ENCODE measurements around the gene RMDN2. TPM values are rescaled to one million over a fixed set of nuclear protein-coding genes. Genes with fewer than 3 reads are reported as not detected.
"Not testable (repeated sequence)": the region's sequence is repeated elsewhere in the genome, so short reads cannot be mapped to it uniquely, and the experiment has no call there.

RMDN2 gene
- total and polyA plus RNA-seq, 5 experiments from 2014 or later = 5.6 to 7.1 (median 6.4) TPM

- H3K36me3 Mint-ChIP-seq = peaks cover 5 to 16% (median 9%) of the 10 kb centered on the region in 3 donors
- H3K4me3 Mint-ChIP-seq = no peak overlapping the region
- no peak overlapping the region for H3K27ac Mint-ChIP-seq
- DNase-seq = no peak
- H3K27me3 Mint-ChIP-seq = no peaks in the 10 kb centered on the region
- H3K9me3 Mint-ChIP-seq = no peaks in the 10 kb centered on the region
- ATAC-seq = no peak
- H3K4me1 Mint-ChIP-seq = peaks cover 0 to 6% (median 2%) of the 10 kb centered on the region in 4 donors
- POLR2A ChIA-PET = no interaction called here
These were observed 22.2 kb downstream of the RMDN2 start for GRCh38 chr2:37947306-37947705.

- Mint-ChIP-seq H3K36me3 (peaks cover 31 to 58% (median 54%) of the 10 kb centered on the region in 3 donors), H3K9me3 (peaks cover 11 to 66% (median 30%) of the 10 kb centered on the region in 9 donors)
- H3K4me3 Mint-ChIP-seq, POLR2A ChIA-PET, DNase-seq, H3K4me1 Mint-ChIP-seq, H3K27me3 Mint-ChIP-seq, ATAC-seq, H3K27ac Mint-ChIP-seq: not testable (repeated sequence)
These were observed 37.1 kb downstream of the RMDN2 start for GRCh38 chr2:37962018-37962739.

- ATAC-seq, POLR2A ChIA-PET, H3K4me3 Mint-ChIP-seq, H3K4me1 Mint-ChIP-seq, H3K27me3 Mint-ChIP-seq, H3K27ac Mint-ChIP-seq, DNase-seq: not testable (repeated sequence)
- peaks cover 11 to 62% (median 32%) of the 10 kb centered on the region in 9 donors for H3K9me3 Mint-ChIP-seq
- H3K36me3 Mint-ChIP-seq = peaks cover 31 to 57% (median 54%) of the 10 kb centered on the region in 3 donors
These were observed 37.6 kb downstream of the RMDN2 start for GRCh38 chr2:37962740-37963121.

DNA sequence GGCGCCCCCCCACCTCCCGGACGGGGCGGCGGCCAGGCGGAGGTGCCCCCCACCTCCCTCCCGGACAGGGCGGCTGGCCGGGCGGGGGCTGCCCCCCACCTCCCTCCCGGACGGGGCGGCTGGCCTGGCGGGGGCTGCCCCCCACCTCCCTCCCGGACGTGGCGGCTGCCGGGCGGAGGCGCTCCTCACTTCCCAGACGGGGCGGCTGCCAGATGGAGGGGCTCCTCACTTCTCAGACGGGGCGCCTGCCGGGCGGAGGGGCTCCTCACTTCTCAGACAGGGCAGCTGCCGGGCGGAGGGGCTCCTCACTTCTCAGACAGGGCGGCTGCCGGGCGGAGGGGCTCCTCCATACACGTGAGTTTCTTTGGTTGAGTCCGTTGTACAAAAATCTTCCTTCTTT is 38.8 kb downstream of the RMDN2 start:
- Mint-ChIP-seq H3K36me3 (peaks cover 31 to 46% (median 45%) of the 10 kb centered on the region in 3 donors), H3K9me3 (peaks cover 11 to 50% (median 32%) of the 10 kb centered on the region in 9 donors)
- POLR2A ChIA-PET, H3K27me3 Mint-ChIP-seq, H3K27ac Mint-ChIP-seq, ATAC-seq, DNase-seq, H3K4me1 Mint-ChIP-seq, H3K4me3 Mint-ChIP-seq: not testable (repeated sequence)

DNA sequence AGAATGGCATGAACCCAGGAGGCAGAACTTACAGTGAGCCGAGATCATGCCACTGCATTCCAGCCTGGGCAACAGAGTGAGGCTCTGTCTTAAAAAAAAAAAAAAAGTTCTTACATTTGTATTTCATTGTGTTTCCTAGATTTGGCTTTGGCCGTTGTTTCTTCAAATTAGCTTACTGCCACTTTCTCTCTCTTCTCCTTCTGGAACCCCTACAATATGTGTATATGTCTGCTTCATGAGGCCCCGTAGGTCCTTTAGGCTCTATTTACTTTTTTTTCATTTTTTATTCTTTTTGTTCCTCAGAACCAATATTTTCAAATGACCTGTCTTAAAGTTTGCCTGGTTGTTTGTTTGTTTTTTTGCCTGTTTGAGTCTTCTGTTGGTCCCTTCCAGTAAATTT is 41.2 kb downstream of the RMDN2 start:
- no peak for DNase-seq
- POLR2A ChIA-PET = no interaction called here
- Mint-ChIP-seq H3K27ac (no peak overlapping the region), H3K27me3 (peaks cover 0 to 3% (median 0%) of the 10 kb centered on the region in 5 donors), H3K36me3 (peaks cover 14 to 23% (median 23%) of the 10 kb centered on the region in 3 donors), H3K9me3 (peaks cover 7 to 27% (median 18%) of the 10 kb centered on the region in 9 donors), H3K4me1 (peaks cover 0 to 4% (median 0%) of the 10 kb centered on the region in 4 donors), H3K4me3 (no peak overlapping the region)
- no peak for ATAC-seq

DNA sequence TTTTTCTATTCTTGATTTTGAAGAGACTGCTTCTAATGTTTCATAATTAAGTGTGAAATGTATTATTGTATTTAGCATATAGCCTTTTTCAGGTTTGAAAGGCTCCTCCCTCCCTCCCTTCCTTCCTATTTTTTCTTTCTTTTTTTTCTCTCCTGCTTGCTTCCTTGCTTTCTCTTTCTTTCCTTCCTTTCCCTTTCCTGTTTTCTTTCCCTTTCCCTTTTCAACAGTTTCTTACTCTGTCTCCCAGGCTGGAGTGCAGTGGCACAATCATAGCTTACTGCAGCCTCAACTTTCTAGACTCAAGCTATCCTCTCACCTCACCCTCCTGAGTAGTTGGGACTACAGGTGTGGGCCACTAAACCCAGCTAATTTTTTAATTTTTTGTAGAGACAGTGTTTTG is 44.6 kb downstream of the RMDN2 start:
- ATAC-seq (no peak), DNase-seq (no peak)
- peaks cover 0 to 3% (median 0%) of the 10 kb centered on the region in 5 donors for H3K27me3 Mint-ChIP-seq
- H3K4me3 Mint-ChIP-seq = no peak overlapping the region
- peaks cover 6 to 16% (median 12%) of the 10 kb centered on the region in 9 donors for H3K9me3 Mint-ChIP-seq
- POLR2A ChIA-PET = no interaction called here
- H3K27ac Mint-ChIP-seq = peak overlapping the region in 2 of 10 donors; percentile 9 to 16
- peaks cover 0 to 5% (median 0%) of the 10 kb centered on the region in 4 donors for H3K4me1 Mint-ChIP-seq
- H3K36me3 Mint-ChIP-seq = peaks cover 10 to 19% (median 13%) of the 10 kb centered on the region in 3 donors

- H3K4me3 Mint-ChIP-seq = no peak overlapping the region
- POLR2A ChIA-PET = no interaction called here
- no peak overlapping the region for H3K27ac Mint-ChIP-seq
- ATAC-seq (no peak), DNase-seq (no peak)
- peaks cover 0 to 5% (median under 1%) of the 10 kb centered on the region in 4 donors for H3K4me1 Mint-ChIP-seq
- H3K36me3 Mint-ChIP-seq = peaks cover 2 to 12% (median 7%) of the 10 kb centered on the region in 3 donors
- H3K9me3 Mint-ChIP-seq = peaks cover 0 to 5% (median 3%) of the 10 kb centered on the region in 9 donors
- H3K27me3 Mint-ChIP-seq = peaks cover 0 to 2% (median 0%) of the 10 kb centered on the region in 5 donors
These were observed 46.9 kb downstream of the RMDN2 start for GRCh38 chr2:37971971-37972370.

DNA sequence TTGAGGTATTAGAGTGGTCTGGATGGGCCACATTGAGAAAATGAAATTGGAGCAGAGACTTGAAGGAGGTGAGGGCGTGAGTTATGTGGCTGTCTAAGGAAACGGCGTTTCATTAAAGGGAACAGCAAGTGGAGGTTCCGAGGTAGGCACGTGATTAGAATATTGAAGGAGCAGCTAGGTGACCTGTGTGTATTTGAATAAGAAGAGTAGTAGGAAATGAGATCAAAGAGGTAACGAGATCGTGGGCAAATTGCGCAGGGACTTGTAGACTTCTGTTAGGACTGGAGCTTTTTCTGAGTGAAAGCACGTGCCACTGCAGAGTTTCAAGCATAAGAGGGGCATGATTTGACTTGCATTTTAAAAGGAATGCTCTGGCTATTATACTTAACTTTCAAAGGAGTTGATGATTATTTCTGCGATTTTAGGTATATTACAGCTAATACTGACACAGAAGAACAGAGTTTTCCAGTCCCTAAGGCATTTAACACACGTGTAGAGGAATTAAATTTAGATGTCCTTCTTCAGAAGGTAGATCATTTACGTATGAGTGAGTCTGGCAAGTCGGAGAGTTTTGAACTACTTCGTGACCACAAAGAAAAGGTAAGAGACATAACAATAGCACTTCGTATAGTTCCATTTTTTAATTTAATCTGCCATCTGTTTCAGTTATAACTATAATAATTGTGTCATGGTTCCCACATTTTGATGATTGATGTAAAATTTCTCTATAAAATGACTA is 48.7 kb downstream of the RMDN2 start:
- peaks cover 0 to 5% (median under 1%) of the 10 kb centered on the region in 4 donors for H3K4me1 Mint-ChIP-seq
- no peak for DNase-seq
- no peak for ATAC-seq
- H3K27me3 Mint-ChIP-seq = peaks cover 0 to 2% (median 0%) of the 10 kb centered on the region in 5 donors
- H3K9me3 Mint-ChIP-seq = no peaks in the 10 kb centered on the region
- POLR2A ChIA-PET = no interaction called here
- H3K27ac Mint-ChIP-seq = no peak overlapping the region
- H3K36me3 Mint-ChIP-seq = peaks cover 0 to 7% (median 5%) of the 10 kb centered on the region in 3 donors
- no peak overlapping the region for H3K4me3 Mint-ChIP-seq

- Mint-ChIP-seq H3K9me3 (no peaks in the 10 kb centered on the region), H3K4me1 (peaks cover 0 to 3% (median under 1%) of the 10 kb centered on the region in 4 donors), H3K36me3 (peaks cover 0 to 7% (median 5%) of the 10 kb centered on the region in 3 donors), H3K27me3 (no peaks in the 10 kb centered on the region), H3K4me3 (no peak overlapping the region), H3K27ac (no peak overlapping the region)
- DNase-seq (no peak), ATAC-seq (no peak)
- POLR2A ChIA-PET = no interaction called here
These were observed 50.7 kb downstream of the RMDN2 start for GRCh38 chr2:37975808-37976207.

DNA sequence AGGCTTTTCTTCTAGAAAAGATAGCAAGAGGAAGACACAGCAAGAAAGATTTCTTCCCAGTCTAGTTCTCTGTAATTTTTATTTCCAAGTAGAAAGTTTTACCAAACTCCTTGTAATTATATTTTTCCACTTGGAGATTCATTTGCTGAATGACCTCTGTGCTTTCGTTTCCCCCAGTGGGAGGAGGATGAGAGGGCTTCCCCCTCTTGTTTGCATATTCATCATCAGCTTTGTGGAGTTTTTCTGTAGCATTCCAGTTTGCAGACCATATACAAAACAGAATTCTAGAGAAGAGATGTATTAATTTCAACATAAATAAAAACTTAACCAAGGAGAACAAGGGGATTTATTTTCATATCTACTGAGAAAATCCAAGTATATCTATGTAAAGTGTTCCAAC is 51.3 kb downstream of the RMDN2 start:
- Mint-ChIP-seq H3K27me3 (no peaks in the 10 kb centered on the region), H3K36me3 (peaks cover 0 to 7% (median 5%) of the 10 kb centered on the region in 3 donors), H3K27ac (no peak overlapping the region), H3K4me1 (peaks cover 0 to 3% (median under 1%) of the 10 kb centered on the region in 4 donors), H3K4me3 (no peak overlapping the region), H3K9me3 (no peaks in the 10 kb centered on the region)
- no peak for DNase-seq
- no peak for ATAC-seq
- POLR2A ChIA-PET = no interaction called here

- peaks cover 0 to 2% (median 0%) of the 10 kb centered on the region in 5 donors for H3K27me3 Mint-ChIP-seq
- POLR2A ChIA-PET = no interaction called here
- ATAC-seq (no peak), DNase-seq (peak; percentile 5 to 71 (median 46))
- peaks cover 3 to 8% (median 4%) of the 10 kb centered on the region in 4 donors for H3K4me1 Mint-ChIP-seq
- H3K36me3 Mint-ChIP-seq = peaks cover 0 to 8% (median 0%) of the 10 kb centered on the region in 3 donors
- H3K4me3 Mint-ChIP-seq = no peak overlapping the region
- no peaks in the 10 kb centered on the region for H3K9me3 Mint-ChIP-seq
- H3K27ac Mint-ChIP-seq = peak overlapping the region in 1 of 10 donors; percentile 27
These were observed 57.1 kb downstream of the RMDN2 start for GRCh38 chr2:37982147-37982582.

- POLR2A ChIA-PET = no interaction called here
- DNase-seq (no peak), ATAC-seq (no peak)
- Mint-ChIP-seq H3K27me3 (peaks cover 0 to 2% (median 0%) of the 10 kb centered on the region in 5 donors), H3K4me1 (peaks cover 3 to 8% (median 4%) of the 10 kb centered on the region in 4 donors), H3K36me3 (peaks cover 0 to 10% (median 0%) of the 10 kb centered on the region in 3 donors), H3K27ac (no peak overlapping the region), H3K4me3 (no peak overlapping the region), H3K9me3 (no peaks in the 10 kb centered on the region)
These were observed 57.8 kb downstream of the RMDN2 start for GRCh38 chr2:37982847-37983246.

GRCh38 chr2:37983719-37984118 is 58.6 kb downstream of the RMDN2 start:
- POLR2A ChIA-PET = no interaction called here
- Mint-ChIP-seq H3K36me3 (peaks cover 0 to 10% (median 0%) of the 10 kb centered on the region in 3 donors), H3K4me3 (no peak overlapping the region), H3K9me3 (no peaks in the 10 kb centered on the region), H3K27me3 (peaks cover 0 to 2% (median 0%) of the 10 kb centered on the region in 5 donors), H3K27ac (no peak overlapping the region), H3K4me1 (peaks cover 3 to 8% (median 4%) of the 10 kb centered on the region in 4 donors)
- no peak for DNase-seq
- no peak for ATAC-seq
